ENCODE data around the gene PLPPR4.

DNA sequence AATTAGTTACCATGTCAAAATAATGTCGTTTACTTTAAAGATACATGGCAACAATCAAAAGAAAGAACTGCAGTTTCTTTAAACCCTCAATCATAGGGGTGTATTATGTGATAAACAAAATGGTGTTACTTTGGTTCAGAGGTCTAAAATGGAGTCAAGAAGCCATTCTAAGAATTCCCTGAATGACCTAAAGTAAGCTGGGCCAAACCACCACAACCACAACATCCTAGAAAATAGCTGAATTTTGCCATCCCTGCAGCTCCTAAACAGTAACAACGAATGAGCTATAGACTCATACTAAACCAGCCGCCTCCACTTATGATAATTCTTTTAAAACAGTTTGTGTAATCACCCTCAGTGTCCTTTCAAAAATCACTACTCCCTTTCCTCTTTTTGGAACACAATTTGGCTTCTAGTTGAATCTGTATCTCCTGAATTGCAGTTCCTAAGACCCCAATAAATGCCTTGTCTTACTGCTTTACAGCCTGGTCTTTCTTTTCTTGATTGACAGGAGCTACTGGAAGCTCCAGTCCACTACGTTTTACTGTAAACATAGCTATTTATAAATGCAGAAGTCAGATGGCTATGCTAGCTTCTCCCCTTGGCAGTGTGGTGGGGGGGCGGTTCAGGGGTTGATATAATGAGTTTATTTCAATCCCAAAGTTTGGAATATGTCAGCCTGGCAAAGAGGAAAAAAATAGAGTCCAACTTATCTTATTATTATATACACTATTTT lies 84.3 kb downstream of the PLPPR4 start:
- TF ChIP-seq, protein P1, sequence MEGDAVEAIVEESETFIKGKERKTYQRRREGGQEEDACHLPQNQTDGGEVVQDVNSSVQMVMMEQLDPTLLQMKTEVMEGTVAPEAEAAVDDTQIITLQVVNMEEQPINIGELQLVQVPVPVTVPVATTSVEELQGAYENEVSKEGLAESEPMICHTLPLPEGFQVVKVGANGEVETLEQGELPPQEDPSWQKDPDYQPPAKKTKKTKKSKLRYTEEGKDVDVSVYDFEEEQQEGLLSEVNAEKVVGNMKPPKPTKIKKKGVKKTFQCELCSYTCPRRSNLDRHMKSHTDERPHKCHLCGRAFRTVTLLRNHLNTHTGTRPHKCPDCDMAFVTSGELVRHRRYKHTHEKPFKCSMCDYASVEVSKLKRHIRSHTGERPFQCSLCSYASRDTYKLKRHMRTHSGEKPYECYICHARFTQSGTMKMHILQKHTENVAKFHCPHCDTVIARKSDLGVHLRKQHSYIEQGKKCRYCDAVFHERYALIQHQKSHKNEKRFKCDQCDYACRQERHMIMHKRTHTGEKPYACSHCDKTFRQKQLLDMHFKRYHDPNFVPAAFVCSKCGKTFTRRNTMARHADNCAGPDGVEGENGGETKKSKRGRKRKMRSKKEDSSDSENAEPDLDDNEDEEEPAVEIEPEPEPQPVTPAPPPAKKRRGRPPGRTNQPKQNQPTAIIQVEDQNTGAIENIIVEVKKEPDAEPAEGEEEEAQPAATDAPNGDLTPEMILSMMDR (conservative IDR thresholded peaks at IDR 0.05; ENCODE audit: low read depth, low read length) = no peak
- no peak for TF ChIP-seq RFX5 (IDR thresholded peaks at IDR 0.05; ENCODE audit: low read depth, low read length)
- no peak for TF ChIP-seq MAZ (IDR thresholded peaks at IDR 0.05; ENCODE audit: borderline replicate concordance, low read depth, low read length)
- TF ChIP-seq RAD21 (IDR thresholded peaks at IDR 0.05; ENCODE audit: low read length) = no peak
- TF ChIP-seq POLR2A (IDR thresholded peaks at IDR 0.05; ENCODE audit: low read depth, low read length) = no peak
- TF ChIP-seq CHD1 (IDR thresholded peaks at IDR 0.05; ENCODE audit: low read depth, low read length) = no peak

Measured in IMR-90 (cell line).